HepG2 (cell line): ENCODE results near the gene NEK6. TPM values are rescaled to one million over a fixed set of nuclear protein-coding genes. Genes with fewer than 3 reads are reported as not detected.

Experiments
- ARNT2 ChIP-seq: sonication (generic); formaldehyde crosslinking; IDR thresholded peaks from 2 replicates; pipeline ENCODE4 v1.8.0; 2022; ENCODE audit warnings: mild to moderate bottlenecking, low read depth, missing genetic modification reagents, moderate library complexity
- ARNTL ChIP-seq: sonication (generic); formaldehyde crosslinking; IDR thresholded peaks from 2 replicates; pipeline ENCODE4 v1.4.0; 2020; ENCODE audit warnings: mild to moderate bottlenecking, missing genetic modification reagents
- ATF2 ChIP-seq: sonication (generic); formaldehyde crosslinking; IDR thresholded peaks from 2 replicates; pipeline ENCODE4 v1.4.0; 2020; ENCODE audit warnings: missing genetic modification reagents
- ATM ChIP-seq: fragments of 450-650 bp; IDR thresholded peaks from 2 replicates; pipeline ENCODE4 v1.7.1; 2017; ENCODE audit warnings: mild to moderate bottlenecking, borderline replicate concordance
- GLI4 ChIP-seq: sonication (generic); formaldehyde crosslinking; IDR thresholded peaks from 2 replicates; pipeline ENCODE4 v1.5.1; 2020; ENCODE audit warnings: missing genetic modification reagents, mild to moderate bottlenecking, moderate library complexity, borderline replicate concordance
- HNRNPLL ChIP-seq: fragments of 200-400 bp; formaldehyde crosslinking; IDR thresholded peaks from 2 replicates; pipeline ENCODE4 v1.6.1; 2017; ENCODE audit warnings: mild to moderate bottlenecking, low read depth, low read length; ENCODE audit not compliant: poor library complexity, severe bottlenecking
- JDP2 ChIP-seq: sonication (generic); formaldehyde crosslinking; IDR thresholded peaks from 2 replicates; pipeline ENCODE4 v1.8.1; 2022; ENCODE audit warnings: missing genetic modification reagents, borderline replicate concordance
- JUN ChIP-seq: sonication (generic); formaldehyde crosslinking; IDR thresholded peaks from 2 replicates; pipeline ENCODE4 v1.4.0; 2020; ENCODE audit warnings: mild to moderate bottlenecking, missing genetic modification reagents
- KDM5B ChIP-seq: sonication (generic); formaldehyde crosslinking; IDR thresholded peaks from 2 replicates; pipeline ENCODE4 v1.4.0; 2020; ENCODE audit warnings: missing genetic modification reagents, mild to moderate bottlenecking, borderline replicate concordance
- NCOR1 ChIP-seq: fragments of 200-600 bp; sonication (generic); IDR thresholded peaks from 2 replicates; pipeline ENCODE4 v1.7.0; 2017; ENCODE audit warnings: antibody characterized with exemption, low read length, borderline replicate concordance
- NPAS2 ChIP-seq: sonication (generic); formaldehyde crosslinking; IDR thresholded peaks from 2 replicates; pipeline ENCODE4 v1.8.0; 2022; ENCODE audit warnings: mild to moderate bottlenecking, missing genetic modification reagents, borderline replicate concordance
- PHB2 ChIP-seq: fragments of 450-650 bp; IDR thresholded peaks from 2 replicates; pipeline ENCODE4 v1.6.1; 2018; ENCODE audit not compliant: partially characterized antibody
- SRSF4 ChIP-seq: fragments of 200-400 bp; formaldehyde crosslinking; IDR thresholded peaks from one replicate; pipeline ENCODE4 v1.6.1; 2018; ENCODE audit warnings: mild to moderate bottlenecking, low read depth, low read length, moderate library complexity; ENCODE audit not compliant: poor library complexity, severe bottlenecking
- TAF1 ChIP-seq: sonication (generic); formaldehyde crosslinking; IDR thresholded peaks from 2 replicates; pipeline ENCODE4 v1.4.0; 2020; ENCODE audit warnings: missing genetic modification reagents
- YEATS2 ChIP-seq: sonication (generic); formaldehyde crosslinking; IDR thresholded peaks from 2 replicates; pipeline ENCODE4 v1.4.0; 2020; ENCODE audit warnings: missing genetic modification reagents, borderline replicate concordance
- ZBTB10 ChIP-seq: sonication (generic); formaldehyde crosslinking; IDR thresholded peaks from 2 replicates; pipeline ENCODE4 v1.4.0; 2020; ENCODE audit warnings: missing genetic modification reagents, borderline replicate concordance
- ZBTB42 ChIP-seq: sonication (generic); formaldehyde crosslinking; IDR thresholded peaks from 2 replicates; pipeline ENCODE4 v1.5.0; 2020; ENCODE audit warnings: mild to moderate bottlenecking, missing genetic modification reagents
- ZEB1 ChIP-seq: IDR thresholded peaks from 2 replicates; pipeline ENCODE4 v1.6.1; 2012; ENCODE audit warnings: mild to moderate bottlenecking, low read depth, inconsistent platforms; ENCODE audit not compliant: insufficient replicate concordance
- ZIK1 ChIP-seq: sonication (generic); formaldehyde crosslinking; IDR thresholded peaks from 2 replicates; pipeline ENCODE4 v1.5.0; 2020; ENCODE audit warnings: mild to moderate bottlenecking, low read depth, missing genetic modification reagents, borderline replicate concordance
- ZNF160 ChIP-seq: sonication (generic); formaldehyde crosslinking; IDR thresholded peaks from 2 replicates; pipeline ENCODE4 v1.8.0; 2022; ENCODE audit warnings: mild to moderate bottlenecking, inconsistent platforms, missing genetic modification reagents
- ZNF251 ChIP-seq: sonication (generic); formaldehyde crosslinking; IDR thresholded peaks from 2 replicates; pipeline ENCODE4 v1.9.0; 2021; ENCODE audit warnings: mild to moderate bottlenecking, missing genetic modification reagents
- ZNF256 ChIP-seq: sonication (generic); formaldehyde crosslinking; conservative IDR thresholded peaks from 2 replicates; pipeline ENCODE4 v1.4.0; 2020; ENCODE audit warnings: missing genetic modification reagents
- ZNF576 ChIP-seq: sonication (generic); formaldehyde crosslinking; IDR thresholded peaks from 2 replicates; pipeline ENCODE4 v1.4.0; 2020; ENCODE audit warnings: mild to moderate bottlenecking, missing genetic modification reagents
- ZNF619 ChIP-seq: sonication (generic); formaldehyde crosslinking; IDR thresholded peaks from 2 replicates; pipeline ENCODE4 v1.4.0; 2020; ENCODE audit warnings: mild to moderate bottlenecking, missing genetic modification reagents
- ZNF740 ChIP-seq: sonication (generic); formaldehyde crosslinking; IDR thresholded peaks from 2 replicates; pipeline ENCODE4 v1.4.0; 2020; ENCODE audit warnings: missing genetic modification reagents
- ZNF780A ChIP-seq: sonication (generic); formaldehyde crosslinking; IDR thresholded peaks from 2 replicates; pipeline ENCODE4 v1.8.0; 2022; ENCODE audit warnings: mild to moderate bottlenecking, missing genetic modification reagents, moderate library complexity
- ZNF850 ChIP-seq: sonication (generic); formaldehyde crosslinking; conservative IDR thresholded peaks from 2 replicates; pipeline ENCODE4 v1.9.0; 2021; ENCODE audit warnings: mild to moderate bottlenecking, missing genetic modification reagents
- polyA plus RNA-seq, 8 experiments: library from polyadenylated mRNA; depleted of rRNA in 3 of 8; stranded (reverse) in 7 of 8; unstranded in 1 of 8; fragments of >200 nt; fragmentation: Illumina TruSeq in 4 of 8; extraction: Trizol in 4 of 8; gene quantifications; 2 replicates each; pipeline versions ENCODE4 v1.2.1 to v1.2.3, GENCODE V29; 2011 to 2016; ENCODE audit warnings: low read depth in 4 of 8, missing spikeins in 1 of 8, mixed read lengths in 1 of 8; ENCODE audit not compliant: insufficient read depth in 1 of 8
- total RNA-seq, 5 experiments: library from RNA; depleted of rRNA; stranded (reverse); fragments of >200 nt; fragmentation: Illumina TruSeq; extraction: Trizol; gene quantifications; 2 replicates each; pipeline ENCODE4 v1.2.3, GENCODE V29; 2016; ENCODE audit warnings: low read depth in 1 of 5

Gene NEK6
- total and polyA plus RNA-seq, 2 of the 13 experiments (the other 11 are each of a cell fraction or from before 2014, with no cell fraction given) = 30.4 to 119 TPM

GRCh38 chr9:124263800-124264426, 6.2 kb downstream of the NEK6 start (continued):
- TF ChIP-seq ZBTB10 (CRISPR knock-in tag) (no peak), ZNF619 (no peak), ZNF251 (no peak), ZEB1 (no peak), TAF1 (CRISPR knock-in tag) (no peak), ARNT2 (no peak), SRSF4 (no peak), NPAS2 (CRISPR knock-in tag) (no peak), KDM5B (CRISPR knock-in tag) (peak; percentile 62; the same call in 1 of the 2 replicates), ZNF576 (CRISPR knock-in tag) (no peak), ZNF160 (CRISPR knock-in tag) (no peak), ARNTL (CRISPR knock-in tag) (no peak), ZNF850 (CRISPR knock-in tag) (no peak), ZBTB42 (CRISPR knock-in tag) (no peak), GLI4 (CRISPR knock-in tag) (no peak), ATM (no peak), YEATS2 (CRISPR knock-in tag) (no peak), ZNF256 (CRISPR knock-in tag) (no peak), ZNF780A (CRISPR knock-in tag) (no peak), NCOR1 (no peak), JUN (no peak), PHB2 (no peak), ZIK1 (CRISPR knock-in tag) (no peak), ZNF740 (CRISPR knock-in tag) (no peak), HNRNPLL (no peak), JDP2 (CRISPR knock-in tag) (no peak), ATF2 (CRISPR knock-in tag) (no peak)
